COLO668 (cell line): ENCODE results near the gene ZNF394.
A peak's percentile ranks its signal among the peaks of the same experiment; 100 is the strongest.
"Not testable (repeated sequence)": the region's sequence is repeated elsewhere in the genome, so short reads cannot be mapped to it uniquely, and the experiment has no call there.

Experiments
- DNase-seq: peaks from one replicate; lab custom pipeline; 2025; ENCODE audit not compliant: unreplicated experiment; lab: John Stamatoyannopoulos, UW

Gene ZNF394

DNA sequence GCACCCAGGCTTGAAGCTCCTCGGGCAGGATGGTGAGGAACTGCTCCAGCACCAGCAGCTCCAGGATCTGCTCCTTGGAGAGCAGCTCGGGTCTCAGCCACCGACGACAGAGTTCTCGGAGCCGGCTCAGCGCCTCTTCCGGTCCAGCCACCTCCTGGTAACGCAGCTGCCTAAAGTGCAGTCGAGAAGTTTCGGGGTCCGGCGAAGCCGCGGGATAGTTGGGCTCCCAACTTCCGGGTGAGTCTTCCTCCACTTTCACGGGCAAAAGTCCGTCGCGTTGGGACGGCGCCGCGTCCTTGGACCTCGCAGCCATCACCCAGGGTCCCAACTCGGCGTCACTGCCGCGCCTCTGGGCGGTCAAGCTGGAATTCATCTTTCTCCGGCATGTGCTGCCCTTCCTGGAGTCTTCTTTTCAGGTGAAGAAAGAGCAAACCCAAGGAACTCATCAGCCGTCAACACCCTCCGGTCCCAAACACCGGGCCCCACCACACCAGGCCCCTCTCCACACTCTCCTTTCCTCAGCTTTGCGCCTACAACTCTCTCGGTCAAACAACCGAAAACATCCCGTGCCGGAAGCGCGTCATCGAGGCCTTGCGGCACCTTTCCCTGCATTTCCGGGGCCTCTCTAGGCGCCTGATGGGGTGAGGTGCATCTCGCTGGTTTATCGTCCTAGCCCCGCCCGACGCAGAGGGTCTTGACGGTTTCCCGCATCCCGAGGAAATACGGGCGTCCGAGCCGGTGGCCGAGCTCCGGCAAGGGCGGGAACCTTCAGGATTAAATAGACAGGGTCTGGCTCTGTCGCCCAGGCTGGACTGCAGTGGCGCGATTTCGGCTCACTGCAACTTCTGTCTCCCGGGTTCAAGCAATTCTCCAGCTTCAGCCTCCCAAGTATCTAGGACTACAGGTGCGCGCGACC, at the start of gene ZNF394:
ZNF394 (minus strand) TSS at position 561 of the 916 bp plus-strand sequence; CDS start at position 373, 188 bp downstream.
- peak; percentile 93 for DNase-seq

DNA sequence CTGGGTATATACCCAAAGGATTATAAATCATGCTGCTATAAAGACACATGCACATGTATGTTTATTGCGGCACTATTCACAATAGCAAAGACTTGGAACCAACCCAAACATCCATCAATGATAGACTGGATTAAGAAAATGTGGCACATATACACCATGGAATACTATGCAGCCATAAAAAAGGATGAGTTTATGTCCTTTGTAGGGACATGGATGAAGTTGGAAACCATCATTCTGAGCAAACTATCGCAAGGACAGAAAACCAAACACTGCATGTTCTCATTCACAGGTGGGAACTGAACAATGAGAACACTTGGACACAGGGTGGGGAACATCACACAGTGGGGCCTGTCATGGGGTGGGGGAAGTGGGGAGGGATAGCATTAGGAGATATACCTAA, 49.5 kb upstream of the ZNF394 start:
- not testable (repeated sequence) for DNase-seq

DNA sequence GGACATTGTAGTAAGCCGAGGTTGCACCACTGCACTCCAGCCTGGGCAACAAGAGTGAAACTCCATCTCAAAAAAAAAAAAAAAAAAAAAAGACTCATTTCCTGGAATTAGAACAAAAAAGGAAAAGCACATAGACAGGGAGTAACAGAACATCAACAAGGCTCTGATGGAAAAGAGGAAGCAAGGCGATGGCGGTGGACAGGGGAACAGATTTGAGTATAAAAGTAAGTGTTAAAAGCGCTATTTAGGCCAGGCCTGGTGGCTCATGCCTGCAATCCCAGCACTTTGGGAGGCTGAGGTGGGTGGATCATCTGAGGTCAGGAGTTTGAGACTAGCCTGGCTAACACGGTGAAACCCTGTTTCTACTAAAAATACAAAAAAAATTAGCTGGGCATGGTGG, 45.2 kb upstream of the ZNF394 start:
- not testable (repeated sequence) for DNase-seq

DNA sequence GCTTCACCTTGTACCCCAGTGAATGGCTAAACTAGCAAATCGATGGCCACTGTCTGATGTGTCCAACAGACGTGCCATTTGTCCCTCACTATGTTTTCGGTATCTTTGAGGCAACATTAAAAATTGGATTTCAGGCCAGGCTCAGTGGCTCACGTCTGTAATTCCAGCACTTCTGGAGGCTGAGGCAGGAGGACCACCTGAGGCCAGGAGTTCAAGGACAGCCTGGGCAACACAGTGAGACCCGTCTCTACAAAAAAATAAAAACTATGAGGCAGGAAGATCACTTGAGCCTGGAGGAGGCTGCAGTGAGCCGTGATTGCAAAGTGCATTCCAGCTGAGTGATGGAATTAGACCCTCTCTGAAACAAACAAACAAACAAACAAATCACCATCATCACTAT, 43.8 kb upstream of the ZNF394 start:
- no peak for DNase-seq

DNA sequence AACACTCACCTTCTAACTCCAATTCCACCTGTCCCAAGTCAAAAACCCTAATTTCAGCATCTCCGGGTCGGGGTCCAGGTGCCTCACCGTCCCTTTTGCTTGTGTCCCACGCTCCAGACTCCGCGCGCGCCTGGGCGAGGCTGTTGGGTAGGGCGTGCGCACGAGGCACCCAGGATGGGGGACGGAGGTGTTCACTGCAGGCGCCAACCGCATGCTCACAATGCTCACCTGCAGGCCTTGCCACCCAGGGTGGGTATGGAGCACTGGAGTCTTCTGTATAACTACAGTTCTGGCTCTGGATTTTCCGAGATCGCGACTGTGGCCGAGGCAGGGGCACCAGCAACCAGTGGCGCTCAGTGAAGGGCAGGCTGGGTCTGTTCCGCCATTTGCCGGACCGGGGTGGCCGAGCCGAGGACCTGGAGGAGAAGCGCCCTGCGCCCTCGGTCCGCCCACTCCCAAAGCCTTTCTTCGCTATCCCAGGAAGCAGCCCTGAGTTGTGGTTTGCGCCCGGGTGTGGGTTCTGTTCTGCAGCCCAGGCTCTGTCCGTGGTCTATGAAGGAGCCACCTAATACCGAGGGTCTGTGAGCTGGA, 43.1 kb upstream of the ZNF394 start:
- DNase-seq = no peak

DNA sequence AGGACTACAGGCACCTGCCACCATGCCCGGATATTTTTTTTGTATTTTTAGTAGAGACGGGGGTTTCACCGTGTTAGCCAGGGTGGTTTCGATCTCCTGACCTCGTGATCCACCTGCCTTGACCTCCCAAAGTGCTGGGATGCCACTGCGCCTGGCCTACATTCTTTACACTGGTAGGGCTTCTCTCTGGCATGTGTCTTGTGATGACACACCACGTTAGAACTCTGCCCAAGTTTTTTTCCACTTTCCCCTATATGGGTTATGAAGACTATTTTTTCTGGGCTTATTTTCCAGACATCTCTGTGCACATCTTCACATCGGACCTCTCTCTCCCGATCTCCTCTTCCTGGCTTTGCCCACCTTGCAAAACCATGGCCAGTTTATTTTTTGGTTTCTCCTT, 41.1 kb upstream of the ZNF394 start:
- DNase-seq = no peak

DNA sequence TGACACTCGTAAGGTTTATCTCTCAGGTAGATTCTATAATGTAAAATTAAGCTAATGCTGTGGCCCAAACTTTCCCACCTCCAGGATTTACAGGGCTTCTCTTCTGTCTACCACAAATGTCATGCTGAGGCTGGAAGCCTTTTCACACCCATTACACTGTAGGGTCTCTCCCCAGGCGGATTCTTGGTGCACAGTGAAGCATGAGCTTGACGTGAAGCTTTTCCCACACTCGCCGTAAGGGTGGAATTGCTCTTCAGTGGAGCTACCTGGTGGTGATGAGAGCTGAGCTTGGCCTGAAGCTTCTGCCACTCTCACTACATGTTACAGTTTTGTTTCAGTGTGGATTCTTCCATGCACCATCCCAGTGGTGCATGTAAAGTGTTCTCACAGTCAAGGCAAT, 40.5 kb upstream of the ZNF394 start:
- no peak for DNase-seq

DNA sequence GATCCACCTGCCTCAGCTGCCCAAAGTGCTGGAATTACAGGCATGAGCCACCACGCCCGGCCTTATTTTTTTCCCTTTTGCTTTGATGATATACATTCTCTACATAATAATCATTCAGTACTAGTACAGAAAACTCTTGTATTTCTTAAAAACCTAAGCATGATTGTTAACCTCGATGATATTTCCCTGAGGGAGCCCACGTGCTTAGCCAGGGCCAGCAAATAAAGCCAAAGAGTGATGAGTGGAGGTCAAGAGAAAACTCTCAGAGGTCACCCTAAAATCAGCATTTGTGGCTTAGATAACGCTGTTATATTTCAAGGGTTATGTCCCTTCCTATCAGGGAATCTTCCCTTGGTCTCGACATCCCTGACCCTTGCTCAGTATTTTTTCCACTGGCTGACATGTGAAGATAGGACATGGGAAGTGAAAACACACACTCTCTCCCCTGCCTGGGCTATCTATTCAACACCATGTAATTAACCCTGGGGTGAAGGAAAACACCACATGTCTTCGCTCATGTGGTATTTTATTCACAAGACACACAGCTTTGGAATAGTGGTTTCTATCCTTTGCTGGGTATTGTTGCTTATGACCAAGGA, 39.2 kb upstream of the ZNF394 start:
- DNase-seq = no peak

DNA sequence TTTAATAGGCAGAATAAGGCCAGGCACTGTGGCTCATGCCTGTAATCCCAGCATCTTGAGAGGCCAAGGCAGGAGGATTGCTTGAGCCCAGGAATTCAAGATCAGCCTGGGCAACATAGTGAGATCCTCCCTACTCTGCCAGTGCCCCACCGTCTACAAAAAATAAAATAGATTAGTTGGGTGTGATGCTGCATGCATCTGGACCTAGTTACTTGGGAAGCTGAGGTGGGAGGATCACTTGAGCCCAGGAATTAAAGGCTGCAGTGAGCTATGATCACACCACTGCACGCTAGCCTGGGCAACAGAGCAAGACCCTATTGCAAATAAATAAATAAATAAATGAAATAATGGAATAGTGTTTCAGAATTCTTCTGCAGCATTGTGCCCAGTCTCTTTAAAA, 35.6 kb upstream of the ZNF394 start:
- no peak for DNase-seq

DNA sequence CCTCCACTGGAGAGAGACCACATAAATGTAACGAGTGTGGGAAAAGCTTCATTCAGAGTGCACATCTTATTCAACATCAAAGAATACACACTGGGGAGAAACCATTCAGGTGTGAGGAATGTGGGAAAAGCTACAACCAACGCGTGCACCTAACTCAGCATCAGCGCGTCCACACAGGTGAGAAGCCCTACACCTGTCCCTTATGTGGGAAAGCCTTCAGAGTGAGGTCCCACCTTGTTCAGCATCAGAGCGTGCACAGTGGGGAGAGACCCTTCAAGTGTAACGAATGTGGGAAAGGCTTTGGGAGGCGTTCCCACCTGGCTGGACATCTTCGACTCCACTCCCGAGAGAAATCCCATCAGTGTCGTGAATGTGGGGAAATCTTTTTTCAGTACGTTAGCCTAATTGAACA, 31.3 kb upstream of the ZNF394 start:
- DNase-seq = no peak

DNA sequence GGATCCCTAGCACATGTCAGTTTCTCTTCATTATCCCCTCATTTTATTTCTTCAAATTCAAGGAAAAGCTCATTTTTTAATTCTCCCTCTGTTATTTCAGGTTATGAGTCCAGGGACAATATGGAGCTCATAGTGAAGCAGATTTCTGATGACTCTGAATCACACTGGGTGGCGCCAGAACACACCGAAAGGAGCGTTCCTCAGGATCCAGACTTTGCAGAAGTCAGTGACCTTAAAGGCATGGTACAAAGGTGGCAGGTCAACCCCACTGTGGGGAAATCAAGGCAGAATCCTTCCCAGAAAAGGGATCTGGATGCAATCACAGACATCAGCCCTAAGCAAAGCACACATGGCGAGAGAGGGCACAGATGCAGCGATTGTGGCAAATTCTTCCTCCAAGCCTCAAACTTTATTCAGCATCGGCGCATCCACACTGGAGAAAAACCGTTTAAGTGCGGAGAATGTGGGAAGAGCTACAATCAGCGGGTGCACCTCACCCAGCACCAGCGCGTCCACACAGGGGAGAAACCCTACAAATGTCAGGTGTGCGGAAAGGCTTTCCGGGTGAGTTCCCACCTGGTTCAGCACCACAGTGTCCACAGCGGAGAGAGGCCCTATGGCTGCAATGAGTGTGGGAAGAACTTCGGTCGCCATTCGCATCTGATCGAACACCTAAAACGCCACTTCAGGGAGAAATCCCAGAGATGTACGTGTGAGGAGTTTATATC, 25.8 kb upstream of the ZNF394 start:
- DNase-seq = no peak

DNA sequence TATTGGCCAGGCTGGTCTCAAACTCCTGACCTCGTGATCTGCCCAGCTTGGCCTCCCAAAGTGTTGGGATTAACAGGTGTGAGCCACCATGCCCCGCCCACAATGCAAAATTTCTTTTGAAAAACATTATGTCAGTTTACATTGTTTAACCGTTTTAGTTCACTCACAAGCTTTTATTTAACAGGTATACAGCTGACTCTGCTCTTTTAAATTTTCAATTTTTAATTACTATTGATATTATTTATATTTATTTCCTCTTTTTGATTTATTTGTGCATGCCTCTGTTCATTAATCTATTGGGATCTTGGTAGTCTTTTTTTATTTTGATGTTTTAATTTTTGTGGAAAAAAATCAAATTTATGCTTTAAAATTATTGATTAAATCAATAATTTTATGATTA, 21.3 kb upstream of the ZNF394 start:
- DNase-seq = no peak

DNA sequence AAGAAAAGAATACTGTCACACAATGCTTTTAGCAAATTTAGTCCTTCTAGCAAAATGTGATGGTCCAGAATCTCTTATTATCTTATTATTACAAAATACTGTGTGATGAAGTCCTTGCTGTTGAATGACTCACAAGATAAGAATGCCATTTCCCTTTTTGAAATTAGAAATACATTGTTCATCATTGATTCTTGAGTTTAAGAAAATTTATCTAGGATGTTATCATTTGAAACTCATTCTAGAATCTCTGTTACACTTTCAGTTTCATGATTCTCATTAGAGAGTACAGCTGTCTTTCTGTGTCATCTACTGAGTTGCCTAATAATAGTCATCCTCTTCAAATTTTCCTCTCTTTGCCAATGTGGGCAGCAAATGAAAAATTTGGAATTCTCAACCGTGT, 14.0 kb upstream of the ZNF394 start:
- no peak for DNase-seq

DNA sequence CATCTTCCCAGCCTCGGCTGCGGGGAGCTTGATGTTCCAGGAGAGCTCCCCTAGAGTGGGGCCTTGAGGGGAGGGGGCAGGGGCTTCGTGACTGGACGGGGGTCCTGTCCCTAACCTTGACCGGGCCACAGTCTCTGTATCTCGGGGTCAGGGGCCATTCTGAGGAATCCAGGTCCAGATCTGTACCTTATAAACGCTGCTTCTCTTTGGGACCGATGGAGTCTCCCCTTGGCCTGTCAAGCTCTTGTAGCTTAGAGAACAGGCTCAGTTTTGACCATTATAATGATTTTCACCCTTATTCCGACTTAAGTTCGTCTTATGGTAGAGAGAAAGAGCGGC, 5.2 kb upstream of the ZNF394 start:
- no peak for DNase-seq

DNA sequence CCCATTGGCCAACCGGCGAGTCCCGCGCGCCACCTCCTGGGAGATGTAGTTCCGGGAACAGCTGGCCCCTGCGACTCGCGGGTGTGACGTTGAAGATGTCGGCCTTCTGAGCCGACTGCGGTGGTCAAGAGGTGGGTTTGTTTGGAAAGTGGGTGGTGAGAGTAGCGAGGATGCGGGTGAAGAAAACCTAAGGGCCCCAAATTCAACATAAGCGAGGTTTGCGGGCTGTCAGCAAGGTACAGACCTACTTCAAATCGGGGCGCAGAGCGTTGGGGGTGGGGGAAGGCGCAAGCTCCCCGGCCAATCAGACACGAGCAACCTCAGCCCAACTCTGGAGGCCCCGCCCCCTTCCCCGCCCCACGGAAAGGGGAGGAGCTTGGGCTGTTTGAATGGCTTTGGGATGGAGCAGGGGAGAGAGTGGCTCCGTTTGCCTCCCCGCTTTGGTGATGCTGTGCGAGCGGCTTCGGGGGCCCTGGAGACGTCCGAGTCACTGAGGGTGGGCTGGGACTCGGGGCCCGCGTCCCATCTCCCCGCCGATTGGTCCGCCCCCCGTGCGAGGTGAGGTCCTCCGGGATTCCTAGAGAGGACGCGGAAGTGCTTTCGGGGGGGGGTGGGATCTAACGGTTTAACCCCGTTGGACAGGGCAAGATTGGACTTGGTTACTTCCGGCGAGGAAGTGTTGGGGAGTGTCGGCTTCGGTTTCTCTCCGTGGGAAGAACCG, 4.7 kb upstream of the ZNF394 start, which contains the start of gene ZKSCAN5:
ZKSCAN5 (plus strand) TSS at position 60 of the 721 bp plus-strand sequence. CDS start 1,383 bp downstream, outside the sequence.
- DNase-seq = peak; percentile 97

DNA sequence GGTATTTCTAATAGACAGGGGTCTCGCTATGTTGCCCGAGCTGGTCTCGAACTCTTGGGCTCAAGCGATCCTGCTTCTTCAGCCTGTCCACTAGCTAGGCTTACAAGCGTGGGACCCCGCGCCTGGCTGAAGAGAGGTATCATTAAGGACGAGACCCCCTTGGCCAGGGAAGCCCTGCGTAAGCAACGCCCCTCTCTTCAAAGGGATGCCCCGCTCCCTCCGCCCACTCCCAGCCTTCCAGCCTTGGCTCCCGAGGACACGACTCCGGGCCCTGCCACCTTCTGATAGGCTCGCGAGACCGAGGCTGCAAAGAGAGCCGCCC, 4.2 kb upstream of the ZNF394 start:
- no peak for DNase-seq

DNA sequence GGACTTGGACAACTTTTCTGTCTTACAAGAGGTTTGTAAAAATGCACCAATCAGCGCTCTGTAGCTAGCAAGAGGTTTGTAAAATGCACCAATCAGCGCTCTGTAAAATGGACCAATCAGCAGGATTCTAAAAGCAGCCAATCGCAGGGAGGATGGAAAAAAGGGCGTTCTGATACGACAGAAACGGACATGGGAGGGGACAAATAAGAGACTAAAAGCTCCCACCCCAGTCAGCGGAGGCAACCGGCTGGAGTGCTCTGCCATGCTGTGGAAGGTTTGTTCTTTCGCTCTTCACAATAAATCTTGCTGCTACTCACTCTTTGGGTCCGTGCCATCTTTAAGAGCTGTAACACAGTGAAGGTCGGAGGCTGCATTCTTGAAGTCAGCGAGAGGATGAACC, 1.2 kb upstream of the ZNF394 start:
- DNase-seq = not testable (repeated sequence)

DNA sequence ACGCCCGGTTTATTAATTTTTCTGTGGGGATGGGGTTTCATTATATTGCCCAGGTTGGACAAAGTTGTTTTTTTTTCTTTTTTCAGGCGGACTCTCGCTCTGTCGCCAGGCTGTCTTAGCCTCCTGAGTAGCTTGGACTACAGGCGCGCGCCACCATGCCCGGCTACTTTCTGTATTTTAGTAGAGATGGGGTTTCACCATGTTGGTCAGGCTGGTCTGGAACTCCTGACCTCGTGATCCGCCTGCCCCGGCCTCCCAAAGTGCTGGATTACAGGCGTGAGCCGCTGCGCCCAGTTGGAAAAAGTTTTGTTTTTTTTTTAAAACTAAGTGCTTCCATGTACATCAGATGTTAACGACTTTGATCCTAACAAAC, 542 bp upstream of the ZNF394 start:
- DNase-seq = no peak

DNA sequence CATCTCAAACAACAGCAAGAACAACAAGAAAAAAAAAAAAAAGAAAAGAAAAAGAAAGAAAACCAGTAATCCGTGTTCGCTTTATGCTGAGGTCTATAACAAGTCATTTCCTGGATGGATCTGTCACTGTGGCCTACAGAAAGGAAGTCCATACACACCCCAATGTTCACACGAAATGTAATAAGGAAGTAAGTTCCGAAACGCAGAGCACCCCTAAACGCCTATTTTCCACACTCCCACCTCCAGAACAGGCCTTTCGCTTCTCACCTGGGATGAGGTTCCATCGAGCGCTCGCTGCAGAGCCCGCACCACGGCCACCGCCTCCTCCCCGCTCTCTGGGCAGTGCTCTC, 735 bp downstream of the ZNF394 start:
- DNase-seq = no peak

DNA sequence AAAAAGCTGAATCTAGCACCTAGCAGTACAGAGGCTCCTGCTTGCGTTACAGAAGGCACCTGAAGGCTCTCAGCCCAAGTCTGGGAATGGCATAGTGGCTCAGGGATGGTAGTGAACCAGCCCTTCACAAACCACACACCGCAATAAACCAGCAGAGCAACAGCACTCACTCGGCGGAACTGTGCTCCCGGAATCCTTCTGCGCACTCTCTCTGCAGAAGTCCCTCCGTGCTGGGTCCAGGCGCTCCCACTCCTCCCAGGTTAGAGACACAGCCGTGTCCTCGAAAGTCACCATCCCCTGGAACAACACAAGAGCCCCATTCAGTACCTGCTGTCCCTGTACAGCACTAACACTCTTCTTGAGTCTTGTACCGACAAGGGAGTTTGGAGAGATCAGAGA, 1.5 kb downstream of the ZNF394 start:
- peak; percentile 11 for DNase-seq
